Kidney glomerular epithelial cell (primary cell): ENCODE data around the gene LENG1.
"Not testable (repeated sequence)": the region's sequence is repeated elsewhere in the genome, so short reads cannot be mapped to it uniquely, and the experiment has no call there.

Source experiments
- DNase-seq: peaks from one replicate; lab custom pipeline; 2025; lab: John Stamatoyannopoulos, UW

The LENG1 gene

GRCh38 chr19:54189735-54190502 is 30.4 kb upstream of the LENG1 start:
- DNase-seq: peak; percentile 100

- peak; percentile 69 for DNase-seq
These were observed 29.7 kb upstream of the LENG1 start, which contains the start of gene MBOAT7 for GRCh38 chr19:54189145-54189734. Gene MBOAT7 (minus strand): TSS chr19:54189580. CDS start chr19:54188508, 1,072 bp downstream.

- DNase-seq: no peak
These were observed 28.8 kb upstream of the LENG1 start for GRCh38 chr19:54188215-54188871.

- no peak for DNase-seq
These were observed 27.4 kb upstream of the LENG1 start for GRCh38 chr19:54186934-54187381.

- no peak for DNase-seq
These were observed 26.8 kb upstream of the LENG1 start for GRCh38 chr19:54186351-54186750.

GRCh38 chr19:54183431-54183830 is 23.9 kb upstream of the LENG1 start:
- DNase-seq: no peak

GRCh38 chr19:54181894-54182293 is 22.4 kb upstream of the LENG1 start:
- DNase-seq: not testable (repeated sequence)

- DNase-seq: no peak
These were observed 21.2 kb upstream of the LENG1 start for GRCh38 chr19:54180691-54181091.

GRCh38 chr19:54179921-54180461 is 20.5 kb upstream of the LENG1 start:
- no peak for DNase-seq

- DNase-seq: no peak
These were observed 19.8 kb upstream of the LENG1 start for GRCh38 chr19:54179262-54179852.

GRCh38 chr19:54178581-54179261 is 19.2 kb upstream of the LENG1 start:
- DNase-seq: no peak

GRCh38 chr19:54173951-54174834 is 14.7 kb upstream of the LENG1 start:
- DNase-seq: no peak

- DNase-seq: no peak
These were observed 13.8 kb upstream of the LENG1 start for GRCh38 chr19:54173359-54173699.

GRCh38 chr19:54172471-54173358 is 13.2 kb upstream of the LENG1 start, which contains the start of gene TMC4:
Gene TMC4 (minus strand): TSS chr19:54173160. CDS start chr19:54173117, 43 bp downstream.
- no peak for DNase-seq

GRCh38 chr19:54171736-54172431 is 12.4 kb upstream of the LENG1 start:
- not testable (repeated sequence) for DNase-seq

- DNase-seq: no peak
These were observed 9.7 kb upstream of the LENG1 start for GRCh38 chr19:54169149-54169740.

GRCh38 chr19:54168174-54168917 is 8.8 kb upstream of the LENG1 start:
- peak; percentile 61 for DNase-seq

GRCh38 chr19:54165222-54165621 is 5.7 kb upstream of the LENG1 start:
- no peak for DNase-seq
